HG03354 (cell line): Measurements from ENCODE around the gene ARRDC2.
"Not testable (repeated sequence)": the region's sequence is repeated elsewhere in the genome, so short reads cannot be mapped to it uniquely, and the experiment has no call there.

Source experiments
- ATAC-seq: cut with Tn5 transposase; IDR thresholded peaks from one replicate; pipeline ENCODE4 v1.9.1; 2021; ENCODE audit warnings: mild to moderate bottlenecking; ENCODE audit not compliant: unreplicated experiment, poor library complexity, severe bottlenecking

The ARRDC2 gene

GRCh38 chr19:18013210-18014111 lies 5.5 kb downstream of the ARRDC2 start:
- ATAC-seq: no peak

- no peak for ATAC-seq
Measured at GRCh38 chr19:18014197-18014596, 6.2 kb downstream of the ARRDC2 start.

GRCh38 chr19:18016209-18016910 lies 8.4 kb downstream of the ARRDC2 start:
- no peak for ATAC-seq

- no peak for ATAC-seq
Measured at GRCh38 chr19:18017275-18018083, 9.5 kb downstream of the ARRDC2 start.

- ATAC-seq: no peak
Measured at GRCh38 chr19:18020212-18021085, 12.5 kb downstream of the ARRDC2 start.

GRCh38 chr19:18021121-18021755 lies 13.3 kb downstream of the ARRDC2 start:
- ATAC-seq: no peak

GRCh38 chr19:18023622-18024251 lies 15.8 kb downstream of the ARRDC2 start:
- ATAC-seq: no peak

GRCh38 chr19:18027151-18027550 lies 19.2 kb downstream of the ARRDC2 start:
- ATAC-seq: no peak

GRCh38 chr19:18029617-18030338 lies 21.8 kb downstream of the ARRDC2 start:
- no peak for ATAC-seq

GRCh38 chr19:18031401-18031800 lies 23.4 kb downstream of the ARRDC2 start:
- not testable (repeated sequence) for ATAC-seq

GRCh38 chr19:18032102-18032501 lies 24.1 kb downstream of the ARRDC2 start:
- ATAC-seq: not testable (repeated sequence)

GRCh38 chr19:18041054-18041453 lies 33.1 kb downstream of the ARRDC2 start:
- ATAC-seq: no peak

GRCh38 chr19:18043676-18044075 lies 35.7 kb downstream of the ARRDC2 start:
- ATAC-seq: no peak

- peak; percentile 93 for ATAC-seq
Measured at GRCh38 chr19:18044825-18045304, 36.9 kb downstream of the ARRDC2 start.

- ATAC-seq: peak; percentile 8
Measured at GRCh38 chr19:18045307-18046050, 37.5 kb downstream of the ARRDC2 start.

GRCh38 chr19:18046059-18046718 lies 38.2 kb downstream of the ARRDC2 start:
- ATAC-seq: no peak
